Calu3 (cell line): ENCODE results near the gene CHKA. TPM values are rescaled to one million over a fixed set of nuclear protein-coding genes. Genes with fewer than 3 reads are reported as not detected.
A peak's percentile ranks its signal among the peaks of the same experiment; 100 is the strongest.

Experiments
- BruUV-seq: library from RNA; stranded (reverse); fragments of 400-500 nt; replicated peaks from 2 replicates; lab custom pipeline; 2021; lab: Mats Ljungman, UMichigan
- CTCF ChIA-PET: fragments of 300-600 bp; sonication (Branson Sonifier 250); formaldehyde crosslinking; loops from one replicate; lab custom pipeline; 2022; ENCODE audit warnings: antibody characterized with exemption; lab: Charles Lee
- DNase-seq: peaks from one replicate; pipeline ENCODE4 v3.0.0; 2022
- H3K27ac Mint-ChIP-seq: one replicate; pipeline ENCODE4 v1.8.0; 2022; ENCODE audit warnings: mixed read lengths; ENCODE audit not compliant: unreplicated experiment
- H3K27me3 Mint-ChIP-seq: one replicate; pipeline ENCODE4 v1.8.0; 2022; ENCODE audit warnings: mixed read lengths; ENCODE audit not compliant: unreplicated experiment
- H3K36me3 Mint-ChIP-seq: one replicate; pipeline ENCODE4 v1.8.0; 2022; ENCODE audit warnings: mild to moderate bottlenecking, moderate library complexity, mixed read lengths; ENCODE audit not compliant: insufficient read depth, unreplicated experiment
- H3K4me1 Mint-ChIP-seq: one replicate; pipeline ENCODE4 v1.8.0; 2022; ENCODE audit warnings: mild to moderate bottlenecking, low read depth, mixed read lengths; ENCODE audit not compliant: unreplicated experiment
- H3K4me3 Mint-ChIP-seq: one replicate; pipeline ENCODE4 v1.8.0; 2022; ENCODE audit warnings: mild to moderate bottlenecking, low read depth, moderate library complexity, mixed read lengths; ENCODE audit not compliant: unreplicated experiment
- H3K9me3 Mint-ChIP-seq: one replicate; pipeline ENCODE4 v1.8.0; 2022; ENCODE audit warnings: low read depth, mixed read lengths; ENCODE audit not compliant: unreplicated experiment
- intact Hi-C: fragments of 100-400 bp; cut with micrococcal nuclease; formaldehyde crosslinking; loops from one replicate; pipeline ENCODE4 v1.10.0; 2022; ENCODE audit not compliant: unreplicated experiment
- total RNA-seq: library from RNA; stranded (reverse); gene quantifications from 2 replicates; pipeline ENCODE4 v1.2.3, GENCODE V29; 2022
- TF ChIP-seq, protein P1 (sequence below): fragments of 200-600 bp; IDR thresholded peaks from one replicate; pipeline ENCODE4 v1.8.0; 2022; ENCODE audit warnings: antibody characterized with exemption; ENCODE audit not compliant: unreplicated experiment

CHKA gene
- total RNA-seq, 1 experiment from 2014 or later, result 104 TPM

DNA sequence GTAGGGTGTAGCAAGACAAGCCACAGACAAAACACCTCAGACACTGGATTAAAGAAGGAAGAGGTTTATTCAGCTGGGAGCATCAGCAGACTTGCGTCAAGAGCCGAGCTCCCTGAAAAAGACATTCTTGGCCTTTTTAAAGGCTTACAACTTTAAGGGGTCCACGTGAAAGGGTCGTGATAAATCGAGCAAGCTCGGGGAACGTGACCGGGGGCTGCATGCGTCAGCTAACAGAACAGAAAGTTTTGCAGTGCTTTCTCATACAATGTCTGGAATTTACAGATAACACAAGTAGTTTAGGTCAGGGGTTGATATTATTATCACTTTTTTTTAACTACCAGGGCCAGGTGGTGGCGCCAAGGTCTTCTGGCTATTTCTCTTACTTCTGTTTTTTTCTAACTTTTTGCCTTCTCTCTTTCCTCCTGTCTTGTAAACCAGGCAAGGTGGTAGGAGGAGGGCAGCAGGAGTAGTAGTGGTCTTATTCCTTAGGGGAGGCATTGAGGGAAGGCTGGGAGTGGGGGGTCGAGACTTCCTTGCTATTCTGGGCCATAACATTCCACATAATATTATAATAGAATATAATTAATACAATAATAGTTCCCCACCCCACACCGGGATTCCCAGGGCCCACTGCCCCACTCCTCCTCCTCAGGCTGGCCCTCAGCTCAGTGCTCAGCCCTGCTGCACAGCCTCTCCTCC is 111.6 kb downstream of the CHKA start:
- TF ChIP-seq, protein P1, sequence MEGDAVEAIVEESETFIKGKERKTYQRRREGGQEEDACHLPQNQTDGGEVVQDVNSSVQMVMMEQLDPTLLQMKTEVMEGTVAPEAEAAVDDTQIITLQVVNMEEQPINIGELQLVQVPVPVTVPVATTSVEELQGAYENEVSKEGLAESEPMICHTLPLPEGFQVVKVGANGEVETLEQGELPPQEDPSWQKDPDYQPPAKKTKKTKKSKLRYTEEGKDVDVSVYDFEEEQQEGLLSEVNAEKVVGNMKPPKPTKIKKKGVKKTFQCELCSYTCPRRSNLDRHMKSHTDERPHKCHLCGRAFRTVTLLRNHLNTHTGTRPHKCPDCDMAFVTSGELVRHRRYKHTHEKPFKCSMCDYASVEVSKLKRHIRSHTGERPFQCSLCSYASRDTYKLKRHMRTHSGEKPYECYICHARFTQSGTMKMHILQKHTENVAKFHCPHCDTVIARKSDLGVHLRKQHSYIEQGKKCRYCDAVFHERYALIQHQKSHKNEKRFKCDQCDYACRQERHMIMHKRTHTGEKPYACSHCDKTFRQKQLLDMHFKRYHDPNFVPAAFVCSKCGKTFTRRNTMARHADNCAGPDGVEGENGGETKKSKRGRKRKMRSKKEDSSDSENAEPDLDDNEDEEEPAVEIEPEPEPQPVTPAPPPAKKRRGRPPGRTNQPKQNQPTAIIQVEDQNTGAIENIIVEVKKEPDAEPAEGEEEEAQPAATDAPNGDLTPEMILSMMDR, result peak; percentile 14
- CTCF ChIA-PET, result interaction anchor here (0.6 to 1.9 kb wide), 6 partner anchors 12 to 585 kb away, joined by 3 to 6 read pairs (median 3); no protein-coding TSS in a partner anchor
- Mint-ChIP-seq H3K27me3 (no peaks in the 10 kb centered on the region), H3K27ac (peak overlapping the region; percentile 97), H3K36me3 (peaks cover 68% of the 10 kb centered on the region), H3K4me1 (peaks cover 67% of the 10 kb centered on the region), H3K4me3 (peak overlapping the region; percentile 88), H3K9me3 (no peaks in the 10 kb centered on the region)
- BruUV-seq, result TSS peak; percentile 62
- intact Hi-C loops, result no loop called here
- no peak for DNase-seq

- TF ChIP-seq, protein P1, result no peak
- peaks cover 61% of the 10 kb centered on the region for H3K4me1 Mint-ChIP-seq
- peak overlapping the region; percentile 97 for H3K27ac Mint-ChIP-seq
These were observed 112.5 kb downstream of the CHKA start for GRCh38 chr11:68008381-68009337.

DNA sequence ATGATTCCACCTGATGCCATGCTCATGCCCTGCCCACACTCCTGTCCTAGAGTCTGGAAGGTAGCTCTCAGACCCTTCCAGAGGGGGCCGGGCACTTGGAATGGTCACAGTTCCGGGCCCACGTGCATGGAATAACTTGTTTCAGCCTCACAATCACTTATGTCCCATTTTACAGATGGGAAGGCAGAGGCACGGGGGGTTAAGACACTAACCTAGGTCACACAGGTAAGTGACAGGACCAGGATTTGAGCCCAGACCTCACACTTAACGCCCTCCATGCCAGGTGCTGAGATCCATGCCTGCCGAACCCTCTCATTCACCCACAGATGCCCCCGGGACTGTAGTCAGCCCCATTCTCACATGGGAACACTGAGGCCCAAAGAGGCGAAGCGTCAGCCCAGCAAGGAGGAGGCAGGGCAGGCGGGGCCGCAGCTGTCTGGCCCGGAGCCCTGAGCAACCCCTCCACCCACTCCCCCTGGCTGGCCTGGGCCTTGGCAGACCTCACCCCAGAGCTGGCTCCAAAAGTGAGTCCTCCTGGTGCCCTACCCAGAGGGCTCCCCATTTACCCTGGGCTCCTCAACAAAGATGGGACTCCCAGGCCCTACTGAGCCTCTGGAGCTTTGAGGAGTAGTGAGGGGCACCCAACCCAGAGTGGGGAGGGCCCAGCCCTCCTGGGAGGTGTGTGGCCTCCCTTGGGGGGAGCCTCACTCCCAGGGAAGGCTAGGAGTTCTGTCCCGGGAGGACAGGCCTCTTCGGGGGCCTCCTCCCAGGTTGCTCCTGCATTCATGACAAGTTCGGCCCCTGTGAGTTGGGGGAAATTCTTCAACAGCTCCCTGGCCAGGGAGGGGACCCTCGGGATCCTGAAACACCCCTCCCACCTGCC is 113.4 kb downstream of the CHKA start:
- CTCF ChIA-PET, result interaction anchor here (1.0 kb wide), 1 partner anchor 99 kb away, joined by 3 read pairs; no protein-coding TSS in a partner anchor
- Mint-ChIP-seq H3K27me3 (no peaks in the 10 kb centered on the region), H3K9me3 (no peaks in the 10 kb centered on the region), H3K4me3 (no peak overlapping the region), H3K4me1 (peaks cover 56% of the 10 kb centered on the region), H3K36me3 (peaks cover 67% of the 10 kb centered on the region), H3K27ac (no peak overlapping the region)
- no TSS peak for BruUV-seq
- TF ChIP-seq, protein P1, result no peak
- no peak for DNase-seq
- intact Hi-C loops, result no loop called here

More at GRCh38 chr11:68008381-68009337, 112.5 kb downstream of the CHKA start:
- intact Hi-C loops, result no loop called here
- H3K4me3 Mint-ChIP-seq, result peak overlapping the region; percentile 88
- peak; percentile 72 for DNase-seq
- H3K9me3 Mint-ChIP-seq, result no peaks in the 10 kb centered on the region
- H3K27me3 Mint-ChIP-seq, result no peaks in the 10 kb centered on the region
- no TSS peak for BruUV-seq
- H3K36me3 Mint-ChIP-seq, result peaks cover 68% of the 10 kb centered on the region
- CTCF ChIA-PET, result interaction anchor here (0.7 to 1.9 kb wide), 5 partner anchors 13 to 586 kb away, joined by 3 to 6 read pairs (median 3); no protein-coding TSS in a partner anchor
